Stimulated activated CD4-positive, alpha-beta T cell treated with anti-CD3 and anti-CD28 coated beads, Interleukin-12 subunit alpha, Interleukin-12 subunit beta, amount 100 ng/mL, for 4 hours (primary cell): Measurements from ENCODE around the gene CHN1.

Experiments used
- DNase-seq: peaks from one replicate; pipeline ENCODE4 v3.0.0-alpha.2; 2020

Gene CHN1

DNA sequence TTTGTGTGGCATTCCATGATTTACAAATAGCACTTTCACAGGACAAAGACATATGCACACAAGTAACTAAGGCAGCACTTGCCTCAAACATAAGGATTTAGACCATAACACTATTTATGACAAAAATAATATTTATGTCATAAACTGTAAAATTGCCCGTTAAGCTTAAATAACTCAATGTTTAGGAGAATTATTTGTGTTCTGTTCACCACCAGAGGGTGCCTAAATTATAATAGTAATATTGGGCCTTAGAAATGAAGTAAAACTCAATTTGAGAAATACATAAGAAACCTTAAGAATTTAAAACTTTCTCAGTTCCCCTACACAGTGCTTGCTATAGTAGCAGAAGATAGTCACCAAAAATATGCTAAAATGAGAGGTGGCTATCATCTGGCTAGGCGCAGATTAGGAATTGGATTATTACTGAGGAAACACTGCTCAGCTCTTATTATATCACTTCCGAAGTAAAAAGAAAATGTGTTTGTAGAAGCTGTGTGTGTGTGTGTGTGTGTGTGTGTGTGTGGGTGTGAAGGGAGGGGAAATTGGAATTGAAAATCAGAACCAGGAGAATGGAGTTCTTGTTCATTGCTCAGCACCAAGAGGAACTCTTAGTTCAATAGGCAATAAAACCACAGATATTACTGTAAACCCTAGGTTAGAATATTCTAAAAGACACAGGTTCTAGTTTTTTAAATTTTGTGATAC lies 4.9 kb upstream of the CHN1 start:
- DNase-seq = no peak

DNA sequence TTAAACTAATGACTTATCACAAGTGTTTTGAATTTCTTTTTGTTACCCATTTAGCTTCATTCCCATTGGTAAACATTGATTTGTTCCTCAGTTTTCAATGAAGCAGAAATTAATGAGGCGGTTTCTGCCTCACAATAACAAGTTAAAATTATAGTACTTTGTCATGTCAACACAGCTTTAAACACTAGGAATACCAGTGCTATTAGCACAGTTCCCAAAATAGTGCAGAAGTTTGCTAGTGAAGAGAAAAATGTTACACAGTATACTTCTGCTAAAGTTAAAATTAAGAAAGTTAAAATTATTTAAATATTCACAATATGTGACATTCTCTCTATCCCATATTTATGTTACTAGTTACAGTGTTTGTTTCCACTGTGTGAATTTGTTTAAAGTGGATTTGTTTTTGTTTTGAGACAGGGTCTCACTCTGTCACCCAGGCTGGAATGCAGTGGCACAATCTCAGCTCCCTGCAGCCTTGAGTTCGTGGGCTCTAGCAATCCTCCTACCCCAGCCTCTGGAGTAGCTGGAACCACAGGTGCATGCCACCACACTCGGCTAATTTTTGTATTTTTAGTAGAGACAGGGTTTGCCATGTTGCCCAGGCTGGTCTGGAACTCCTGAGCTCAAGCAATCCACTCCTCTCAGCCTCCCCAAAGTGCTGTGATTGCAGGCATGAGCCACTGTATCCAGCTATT lies 3.8 kb upstream of the CHN1 start:
- DNase-seq = no peak

DNA sequence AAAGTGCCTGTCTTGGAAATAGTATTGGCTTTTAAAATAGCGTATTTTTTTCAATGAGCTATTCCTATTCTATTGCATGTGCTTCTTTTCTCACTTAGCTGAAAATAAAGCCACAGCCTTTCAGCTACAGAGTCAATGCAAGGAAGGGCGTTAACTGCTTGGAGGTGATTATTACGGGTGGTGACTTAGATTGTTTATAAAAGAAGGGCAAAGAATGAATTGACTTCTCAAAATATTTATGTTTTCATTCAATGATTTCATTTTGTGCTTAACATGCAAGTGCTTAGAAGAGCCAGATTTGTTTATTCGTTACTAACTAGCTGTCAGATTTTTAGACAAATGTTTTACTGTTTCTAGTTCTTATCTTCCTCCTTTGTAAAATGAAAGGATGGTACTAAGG lies 2.8 kb upstream of the CHN1 start:
- DNase-seq = no peak

DNA sequence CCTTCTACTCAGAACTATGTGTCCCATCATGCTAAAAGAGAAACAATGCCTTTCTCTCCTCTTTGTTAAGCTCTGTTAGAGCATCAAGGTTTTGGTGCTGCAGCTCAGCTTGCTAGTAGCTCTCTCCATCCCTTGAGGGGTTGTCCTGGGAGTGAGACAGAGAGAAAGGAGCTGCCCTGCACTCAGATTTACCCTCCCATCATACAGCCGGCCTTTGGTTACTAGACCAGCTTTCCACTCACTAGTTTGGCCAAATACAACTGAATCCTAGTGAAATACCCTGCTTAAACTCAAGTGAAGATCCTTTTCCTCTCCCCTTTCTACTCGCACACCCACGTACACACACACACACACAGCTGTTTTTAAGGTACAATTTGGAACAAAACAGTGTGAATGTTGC lies 2.3 kb upstream of the CHN1 start:
- no peak for DNase-seq

DNA sequence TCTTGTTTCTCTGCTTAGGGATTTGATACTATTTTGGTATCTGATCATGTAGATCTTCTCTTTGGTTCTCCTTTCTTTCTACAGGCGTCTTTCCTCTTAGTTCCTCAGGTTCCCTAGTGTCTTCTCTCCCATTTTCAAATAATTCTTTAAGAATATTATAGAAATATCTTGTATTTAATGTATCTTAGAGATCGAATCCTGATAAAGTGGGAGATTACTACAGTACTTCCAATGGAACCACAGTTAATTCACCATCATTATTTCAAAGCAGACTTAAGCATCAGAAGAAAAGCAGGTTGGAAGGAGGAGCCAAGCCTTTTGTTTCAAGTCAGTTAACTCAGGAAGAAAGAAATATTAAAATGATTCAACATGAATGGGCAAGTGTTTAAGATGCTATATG lies 1.1 kb upstream of the CHN1 start:
- DNase-seq = no peak

DNA sequence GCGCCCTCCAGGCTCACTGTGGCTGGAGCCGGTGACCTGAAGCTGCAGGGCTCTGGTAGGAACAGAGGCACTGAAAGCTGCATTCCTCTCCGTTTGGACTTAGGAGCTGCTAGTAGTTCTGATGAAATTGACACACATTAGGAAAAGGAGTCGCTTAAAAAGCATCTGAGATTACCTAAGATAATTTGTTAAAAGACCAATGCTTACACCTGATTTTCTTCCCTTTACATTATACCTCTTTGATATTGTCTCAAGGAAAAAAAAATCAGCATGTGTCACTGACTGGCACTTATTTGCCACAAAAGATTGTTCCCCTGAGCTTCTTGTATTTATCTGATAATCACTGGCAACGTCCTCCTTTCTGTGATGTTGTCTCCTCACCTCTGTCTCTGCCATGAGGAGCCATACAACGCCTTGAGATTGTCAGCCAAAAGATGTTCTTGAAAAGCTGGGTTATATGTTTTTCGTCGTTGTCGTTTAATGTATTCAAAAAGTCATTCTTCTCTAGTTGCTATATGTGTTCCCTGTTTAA lies 618 bp upstream of the CHN1 start:
- no peak for DNase-seq

DNA sequence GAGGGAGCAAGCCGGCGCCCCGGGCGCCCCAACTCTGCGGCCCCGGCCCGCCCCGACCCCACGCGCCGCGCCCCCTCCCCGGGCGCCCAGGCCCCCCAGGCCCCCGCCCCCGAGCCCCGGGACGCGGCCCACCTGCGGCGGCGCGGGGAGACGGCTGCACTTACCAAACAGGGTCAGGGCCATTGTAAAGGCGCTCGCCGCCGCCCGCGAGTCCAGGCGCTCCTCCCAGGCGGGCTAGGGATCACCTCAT lies 526 bp downstream of the CHN1 start:
- DNase-seq = no peak

DNA sequence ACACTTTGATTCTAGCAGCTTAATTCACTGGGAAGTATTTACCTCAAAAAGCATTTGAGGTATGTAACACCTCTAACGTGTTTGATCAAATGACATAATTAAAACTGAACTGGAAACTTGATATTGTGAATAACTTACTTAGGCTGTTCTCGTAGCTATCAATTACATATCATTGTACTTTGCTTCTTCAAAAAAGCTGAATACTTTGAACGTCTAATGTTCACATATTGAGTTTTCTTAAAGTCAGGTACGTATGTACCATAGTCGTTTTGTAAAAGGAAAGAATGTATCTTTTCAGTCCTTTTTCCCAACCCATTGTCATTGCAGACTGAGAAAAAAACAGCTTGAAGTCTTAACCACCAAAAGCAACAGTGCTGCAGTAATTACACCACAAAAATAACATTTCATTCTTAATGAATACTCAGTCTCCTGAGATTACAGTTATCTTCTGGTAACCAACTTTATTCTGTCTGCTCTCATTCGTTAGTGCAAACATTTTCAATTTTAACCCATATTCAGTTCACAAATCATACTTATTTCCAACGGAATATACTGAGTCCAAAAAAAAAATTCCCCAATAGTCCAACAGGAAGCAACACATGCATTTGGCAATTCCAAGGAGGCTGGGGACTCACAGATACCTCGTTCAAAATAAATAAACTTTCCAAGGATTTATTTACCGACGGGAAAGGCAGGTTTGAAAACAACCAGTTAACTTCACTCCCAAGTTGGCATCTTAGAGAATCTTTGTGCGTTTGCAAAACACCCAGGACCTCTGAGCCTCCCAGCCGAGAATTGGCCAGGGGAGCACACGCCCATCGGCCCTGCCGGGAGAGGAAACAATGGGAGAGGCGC lies 1.1 kb downstream of the CHN1 start:
- DNase-seq = no peak

DNA sequence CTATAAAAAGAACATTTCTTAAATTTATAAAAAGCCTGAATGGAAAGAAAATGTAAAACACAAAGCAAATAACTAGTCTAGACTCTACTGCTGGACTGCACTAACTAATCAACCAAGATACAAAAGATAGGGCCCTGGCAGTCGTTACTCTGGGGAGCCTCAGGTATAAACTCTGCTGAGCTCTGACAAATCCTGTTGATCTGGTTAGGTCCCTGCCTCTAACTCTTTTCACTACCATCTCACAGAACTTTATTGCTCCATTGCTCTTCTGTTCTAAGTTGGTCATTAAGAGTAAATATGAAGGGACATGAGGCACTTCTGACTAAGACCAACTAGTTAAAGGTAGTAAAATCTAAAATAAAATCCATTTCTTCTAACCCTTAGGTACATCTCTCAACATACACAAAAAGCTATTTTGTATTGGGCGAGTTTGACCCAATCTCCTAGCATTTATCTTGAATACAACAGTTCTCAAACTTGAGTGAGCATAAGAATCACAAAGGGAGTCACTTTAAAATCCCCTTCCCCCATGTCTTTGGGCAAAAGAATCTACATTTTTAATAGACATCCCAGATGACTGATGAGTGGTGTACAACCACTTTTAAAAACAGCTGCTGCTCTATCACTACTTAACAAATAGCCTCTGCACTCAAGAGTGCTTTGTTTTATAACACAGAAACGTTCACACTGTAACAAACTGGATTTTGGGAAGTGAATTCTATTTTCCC lies 2.5 kb downstream of the CHN1 start:
- no peak for DNase-seq

DNA sequence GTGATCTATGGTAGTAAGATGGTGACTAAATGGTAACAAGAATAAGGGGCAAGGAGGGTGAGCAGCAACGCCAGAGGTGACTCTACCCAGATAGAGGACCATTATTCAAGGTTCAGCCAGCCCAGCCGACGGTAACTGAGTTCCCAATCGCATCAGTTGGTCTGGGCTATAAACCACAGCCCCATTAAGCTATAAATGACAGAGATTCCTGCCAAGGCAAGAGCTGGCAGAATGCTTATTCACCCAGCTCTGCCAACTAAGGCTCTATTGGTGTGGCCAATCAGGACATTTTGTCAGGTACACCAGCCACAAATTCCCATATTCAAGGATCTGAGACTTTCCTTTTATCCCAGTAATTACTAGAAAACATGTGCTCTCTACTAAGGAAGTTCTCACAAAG lies 3.6 kb downstream of the CHN1 start:
- no peak for DNase-seq

DNA sequence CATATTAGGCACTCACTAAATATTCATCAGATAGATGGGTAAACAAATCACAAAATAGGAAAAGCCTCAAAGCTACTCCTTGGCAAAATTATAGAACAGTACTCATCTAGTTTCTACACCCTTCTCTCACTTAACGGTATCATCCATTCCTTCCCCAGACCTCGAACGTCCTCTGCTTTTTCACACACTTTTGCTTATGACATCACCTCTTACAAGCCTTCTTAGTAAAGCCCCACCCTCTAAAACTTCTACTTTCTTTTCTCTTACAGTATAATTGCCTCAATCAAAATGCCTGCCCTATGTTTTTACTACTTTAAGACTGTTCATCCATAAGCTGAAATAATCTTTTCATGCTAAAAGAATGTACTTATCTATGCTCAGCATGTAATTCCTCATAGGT lies 8.1 kb downstream of the CHN1 start:
- DNase-seq = no peak

DNA sequence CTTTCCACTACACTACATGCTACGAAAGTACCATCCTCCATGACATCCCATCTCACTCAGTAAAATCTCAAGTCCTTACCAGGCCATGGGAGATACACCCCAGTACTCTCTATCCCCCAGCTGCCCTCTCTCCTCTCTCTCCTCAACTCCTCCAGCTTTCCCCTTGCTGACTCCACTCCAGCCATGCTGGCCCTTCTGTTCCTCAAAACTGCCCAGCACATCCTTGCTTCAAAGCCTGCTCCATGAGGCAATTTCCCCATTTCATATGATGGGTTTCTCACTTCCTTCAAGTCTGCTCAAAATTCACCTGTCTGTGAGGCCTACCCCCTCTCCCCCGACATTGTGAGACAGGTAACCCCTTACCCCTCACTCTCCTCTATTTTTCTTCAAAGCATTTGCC lies 8.6 kb downstream of the CHN1 start:
- DNase-seq = no peak

DNA sequence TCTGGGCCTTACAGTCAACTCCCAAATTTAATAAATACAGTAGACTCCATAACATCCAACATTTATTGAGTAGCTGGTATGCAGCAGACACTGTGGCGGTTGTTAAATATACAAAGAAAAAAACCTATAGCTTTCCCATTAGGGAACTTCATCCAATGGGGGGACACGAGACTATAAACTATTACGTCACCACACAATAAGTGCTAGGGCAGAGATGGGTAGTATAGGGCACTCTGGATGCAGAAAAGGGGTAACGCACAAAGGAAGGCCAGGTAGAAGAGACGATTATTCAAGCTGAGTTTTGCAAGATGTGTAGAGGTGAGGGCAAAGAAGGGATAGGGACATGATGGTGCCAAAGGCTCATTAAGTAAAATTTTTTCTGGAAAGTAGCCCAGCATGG lies 10.8 kb downstream of the CHN1 start:
- DNase-seq = no peak

DNA sequence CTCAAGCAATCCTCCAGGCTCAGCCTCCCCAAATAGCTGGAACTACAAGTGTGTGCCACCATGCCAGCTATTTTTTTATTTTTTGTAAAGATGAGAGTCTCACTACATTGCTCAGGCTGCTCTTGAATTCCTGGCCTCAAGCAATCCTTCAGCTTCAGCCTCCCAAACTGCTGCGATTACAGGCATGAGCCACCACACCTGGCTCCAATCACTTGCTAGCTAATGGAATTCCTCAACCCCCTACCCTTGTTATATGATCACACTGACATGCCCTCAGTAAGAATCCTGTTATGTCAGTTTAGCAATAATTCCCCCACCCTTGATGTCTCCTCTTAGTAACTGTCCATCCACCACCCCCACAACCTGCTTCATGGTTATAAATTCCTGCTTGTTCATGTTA lies 12.3 kb downstream of the CHN1 start:
- DNase-seq = no peak

DNA sequence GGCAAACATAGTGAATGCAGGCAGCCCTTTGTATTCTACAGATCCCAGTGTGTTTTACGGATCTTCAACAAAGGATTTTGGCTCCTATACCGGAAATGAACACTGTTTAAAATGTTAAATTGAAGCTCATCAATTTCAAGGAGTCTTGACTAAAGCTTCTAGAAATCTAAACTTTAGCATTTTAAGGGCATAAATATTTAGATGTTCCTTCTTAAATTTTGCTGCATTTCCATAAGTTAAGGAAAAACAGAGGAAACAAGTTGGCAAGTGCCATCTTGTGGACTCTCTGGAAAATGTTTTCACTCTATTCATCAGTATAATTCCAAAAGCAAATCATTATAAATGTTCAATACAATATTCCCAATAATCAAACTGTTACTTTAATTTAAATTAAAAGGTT lies 19.6 kb downstream of the CHN1 start:
- DNase-seq = no peak

DNA sequence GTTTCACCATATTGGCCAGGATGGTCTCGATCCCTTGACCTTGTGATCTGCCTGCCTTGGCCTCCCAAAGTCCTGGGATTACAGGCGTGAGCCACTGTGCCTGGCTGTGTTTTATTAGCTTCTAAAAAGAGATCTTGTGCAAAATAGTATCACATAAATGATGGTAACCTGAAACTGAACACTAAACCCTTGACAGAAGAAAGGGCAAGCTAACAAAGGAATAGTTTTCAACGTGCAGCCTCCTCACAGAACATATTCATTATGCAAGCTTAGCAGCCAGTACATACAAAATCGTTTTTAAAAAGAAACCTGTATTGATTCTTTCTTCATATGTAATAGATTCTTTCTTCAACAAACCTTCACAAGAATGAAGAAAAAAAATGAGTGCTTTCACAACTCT lies 20.6 kb downstream of the CHN1 start:
- DNase-seq = no peak

DNA sequence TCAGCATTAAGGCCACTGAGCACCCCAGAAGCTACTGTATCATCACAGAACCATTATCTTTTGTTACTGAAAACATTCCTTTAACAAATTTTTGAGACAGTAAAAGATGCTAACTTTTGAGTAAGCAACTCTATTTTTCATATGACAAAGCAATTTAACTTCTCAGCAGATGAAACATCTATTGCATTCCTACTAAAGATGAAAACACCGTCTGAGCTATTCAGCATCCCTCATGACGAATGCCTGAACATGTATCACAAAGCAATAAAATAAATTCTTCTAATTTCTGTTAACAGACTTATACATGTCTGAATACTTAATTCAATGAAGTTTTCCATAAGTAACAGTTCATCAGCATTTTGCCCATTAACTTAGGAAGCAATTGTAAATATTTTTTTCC lies 23.9 kb downstream of the CHN1 start:
- no peak for DNase-seq

DNA sequence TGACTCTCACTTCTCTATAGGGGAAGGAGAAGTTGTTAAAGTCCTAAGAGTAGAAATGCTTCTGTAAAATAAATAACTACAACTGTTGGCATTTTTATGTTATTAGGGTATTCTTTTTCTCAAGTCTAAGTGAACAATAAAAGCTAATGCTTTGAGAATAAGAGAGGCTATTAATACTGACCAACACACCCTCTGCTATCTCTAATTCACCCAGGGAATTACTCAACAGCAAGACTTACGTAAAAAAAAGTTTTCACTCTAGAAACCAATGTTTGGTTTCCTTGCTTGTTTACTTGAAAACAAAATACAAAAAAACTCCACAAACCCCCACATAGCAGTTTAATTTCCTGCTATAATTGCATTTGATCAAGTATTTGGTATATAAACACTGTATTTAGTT lies 25.2 kb downstream of the CHN1 start:
- DNase-seq = no peak

DNA sequence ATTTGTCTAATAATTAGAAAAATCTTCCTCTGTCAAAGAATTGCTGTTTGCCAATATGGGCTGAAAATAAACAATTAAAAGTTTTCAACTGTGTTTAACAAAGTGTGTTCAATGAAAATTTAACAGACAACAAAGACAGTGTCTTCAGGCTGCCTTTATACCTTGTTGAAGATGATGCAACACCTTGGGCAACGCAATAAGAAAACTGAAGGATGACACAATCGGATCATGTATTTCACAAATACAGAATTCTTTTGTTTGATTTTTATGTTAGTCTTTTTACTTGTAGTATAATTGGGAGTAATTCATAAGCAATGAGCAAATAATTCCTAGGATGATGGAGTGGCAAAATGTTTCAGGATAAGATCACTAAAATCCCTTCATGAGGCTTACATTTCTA lies 27.8 kb downstream of the CHN1 start:
- DNase-seq = no peak

DNA sequence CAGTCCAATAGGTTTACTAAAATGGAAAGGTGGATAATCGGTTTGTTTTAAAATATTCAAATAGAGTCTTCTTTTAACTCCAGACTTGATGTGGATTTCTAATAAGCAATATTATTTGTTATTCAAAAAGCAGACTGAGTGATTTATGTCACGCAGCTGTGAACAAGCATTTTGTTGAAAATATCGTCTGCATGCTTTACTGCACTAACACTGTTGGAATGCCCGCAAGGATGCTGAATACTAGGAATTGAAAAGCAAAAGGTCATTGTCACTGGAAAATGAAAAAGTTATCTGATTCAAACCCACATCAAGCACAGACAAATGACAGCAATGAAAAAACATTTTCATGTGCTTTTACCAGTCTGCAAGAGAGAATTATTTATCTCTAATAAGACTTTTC lies 31.1 kb downstream of the CHN1 start:
- no peak for DNase-seq

DNA sequence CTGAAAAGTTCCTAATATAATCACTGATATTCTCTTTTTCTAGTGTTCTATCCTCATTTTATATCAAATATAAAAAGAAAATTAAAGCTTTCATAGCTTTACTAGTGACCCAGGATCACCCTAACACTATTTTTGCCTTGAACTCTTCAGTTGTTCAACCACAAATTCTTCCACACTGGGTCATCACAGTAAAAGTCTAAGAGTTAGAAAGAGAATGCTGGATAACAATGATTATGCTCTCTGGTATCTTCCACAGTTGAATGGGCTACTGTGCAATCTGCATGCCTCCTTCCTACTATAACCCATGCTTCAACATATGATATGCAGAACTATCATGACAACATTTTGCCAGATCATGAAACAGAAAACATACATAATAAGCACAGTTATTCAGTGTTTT lies 32.3 kb downstream of the CHN1 start:
- no peak for DNase-seq

DNA sequence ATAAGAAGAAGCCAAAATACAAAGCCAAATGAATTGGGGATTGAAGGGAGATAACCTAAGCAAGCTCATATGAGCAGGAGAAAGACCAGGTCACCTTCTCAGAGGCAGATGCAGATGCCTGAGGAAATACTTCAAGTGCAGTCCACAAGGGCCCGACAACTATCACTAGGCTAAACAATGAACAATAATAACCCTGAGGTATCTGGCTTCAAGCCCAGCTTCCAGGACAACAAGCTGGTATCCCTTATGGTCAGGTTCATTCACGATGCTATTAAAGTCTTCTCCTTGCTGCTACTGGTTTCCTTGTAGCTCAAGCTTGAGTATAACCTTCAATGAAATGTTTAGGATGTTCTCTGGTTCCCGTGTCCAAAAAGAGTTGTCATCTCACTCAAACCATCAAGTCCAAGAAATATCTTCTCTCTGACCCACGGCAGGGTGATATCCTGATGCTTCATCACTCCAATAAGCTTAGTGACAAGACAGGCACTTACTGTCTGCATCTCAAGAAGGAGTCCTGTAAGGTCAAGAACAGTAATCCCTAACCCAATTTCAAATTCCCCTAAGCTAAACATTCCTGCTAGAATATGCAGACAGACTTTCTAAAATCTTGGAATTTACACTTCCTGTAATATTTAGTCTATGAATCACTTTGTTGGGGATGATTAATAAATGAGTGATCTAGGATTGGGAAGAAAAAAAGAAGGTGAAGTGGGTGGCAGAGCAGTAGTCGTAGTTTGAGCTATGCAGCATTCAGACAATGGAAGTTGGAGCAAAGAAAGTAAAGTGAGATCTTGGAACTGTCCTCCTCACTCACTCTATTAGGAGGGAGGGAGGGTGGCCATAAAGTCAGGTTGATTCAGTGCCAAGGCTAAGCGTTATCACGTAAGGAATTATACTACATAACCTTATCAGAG lies 33.1 kb downstream of the CHN1 start:
- no peak for DNase-seq
